Measurements from ENCODE around the gene NT5M.

NT5M gene

GRCh38 chr17:17343896-17344506, 40.8 kb downstream of the NT5M start:
- no peak for DNase-seq

DNA sequence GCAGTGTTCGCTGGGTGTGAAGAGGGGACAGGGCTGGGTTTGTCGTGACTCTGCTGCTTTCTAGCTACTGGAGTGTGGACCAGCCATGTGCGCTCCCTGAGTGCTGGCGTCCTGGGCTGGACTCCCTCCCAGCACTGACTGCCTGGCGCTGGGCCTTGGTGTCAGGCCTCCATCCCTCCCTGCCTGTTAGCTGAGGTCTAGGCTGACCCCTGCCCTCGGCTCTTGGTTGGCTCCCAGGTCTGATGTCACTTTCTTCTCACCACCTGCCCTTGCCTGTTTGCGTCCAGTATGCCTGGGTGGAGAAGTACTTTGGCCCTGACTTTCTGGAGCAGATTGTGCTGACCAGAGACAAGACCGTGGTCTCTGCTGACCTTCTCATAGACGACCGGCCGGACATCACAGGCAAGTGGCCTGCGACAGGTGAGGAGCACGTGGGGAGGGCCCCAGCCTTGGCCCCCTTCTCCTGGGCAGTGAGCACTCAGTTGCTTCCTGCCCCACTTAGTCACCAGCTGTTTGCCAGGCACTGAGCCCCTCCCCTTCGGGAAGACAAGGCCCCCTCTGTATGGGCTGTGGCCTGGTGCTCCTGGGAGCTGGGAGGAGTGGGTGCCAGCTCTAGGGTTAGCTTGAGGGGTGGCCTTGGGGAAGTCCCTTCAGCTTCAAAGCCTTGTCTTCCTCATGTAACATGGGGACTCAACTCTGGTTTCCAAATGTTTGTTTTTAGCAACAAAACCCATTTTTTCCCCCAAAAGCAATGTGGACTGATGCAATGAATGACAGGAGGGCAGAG, 41.5 kb downstream of the NT5M start:
- DNase-seq = no peak

- no peak for DNase-seq
These were observed 42.1 kb downstream of the NT5M start for GRCh38 chr17:17345294-17345597.

DNA sequence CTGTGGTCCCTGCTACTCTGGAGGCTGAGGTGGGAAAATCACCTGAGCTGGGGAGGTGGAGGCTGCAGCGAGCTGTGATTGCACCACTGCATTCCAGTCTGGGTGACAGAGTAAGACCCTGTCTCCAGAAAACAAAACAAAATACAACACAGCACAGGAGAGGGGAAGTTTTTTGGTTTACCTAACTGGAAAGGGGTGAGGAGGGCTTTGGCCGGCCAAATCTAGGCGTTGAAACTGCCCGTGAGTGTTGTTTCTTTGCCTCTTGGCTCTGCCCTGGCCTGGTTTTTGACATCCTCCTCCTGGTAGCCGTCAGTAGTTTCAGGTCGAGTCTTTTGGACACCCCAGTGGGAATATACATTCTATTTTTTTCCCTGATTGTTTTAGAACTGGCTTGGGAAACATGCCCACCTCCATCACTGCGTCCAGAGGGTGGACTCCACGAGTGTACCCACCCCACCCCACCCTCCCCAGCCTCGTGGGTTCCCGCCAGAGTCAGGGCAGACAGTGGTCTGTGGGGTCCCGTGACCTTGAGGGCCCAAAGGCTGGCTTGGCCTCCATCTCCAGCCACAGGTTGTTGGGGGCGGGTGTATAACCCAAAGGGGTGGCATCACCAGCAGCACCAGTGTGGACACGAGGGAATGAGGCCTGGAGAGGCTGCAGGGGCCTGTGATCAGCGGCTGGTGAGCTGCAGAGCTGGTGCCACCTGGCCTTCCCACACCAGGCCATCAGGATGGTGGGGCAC, 42.7 kb downstream of the NT5M start:
- no peak for DNase-seq

DNA sequence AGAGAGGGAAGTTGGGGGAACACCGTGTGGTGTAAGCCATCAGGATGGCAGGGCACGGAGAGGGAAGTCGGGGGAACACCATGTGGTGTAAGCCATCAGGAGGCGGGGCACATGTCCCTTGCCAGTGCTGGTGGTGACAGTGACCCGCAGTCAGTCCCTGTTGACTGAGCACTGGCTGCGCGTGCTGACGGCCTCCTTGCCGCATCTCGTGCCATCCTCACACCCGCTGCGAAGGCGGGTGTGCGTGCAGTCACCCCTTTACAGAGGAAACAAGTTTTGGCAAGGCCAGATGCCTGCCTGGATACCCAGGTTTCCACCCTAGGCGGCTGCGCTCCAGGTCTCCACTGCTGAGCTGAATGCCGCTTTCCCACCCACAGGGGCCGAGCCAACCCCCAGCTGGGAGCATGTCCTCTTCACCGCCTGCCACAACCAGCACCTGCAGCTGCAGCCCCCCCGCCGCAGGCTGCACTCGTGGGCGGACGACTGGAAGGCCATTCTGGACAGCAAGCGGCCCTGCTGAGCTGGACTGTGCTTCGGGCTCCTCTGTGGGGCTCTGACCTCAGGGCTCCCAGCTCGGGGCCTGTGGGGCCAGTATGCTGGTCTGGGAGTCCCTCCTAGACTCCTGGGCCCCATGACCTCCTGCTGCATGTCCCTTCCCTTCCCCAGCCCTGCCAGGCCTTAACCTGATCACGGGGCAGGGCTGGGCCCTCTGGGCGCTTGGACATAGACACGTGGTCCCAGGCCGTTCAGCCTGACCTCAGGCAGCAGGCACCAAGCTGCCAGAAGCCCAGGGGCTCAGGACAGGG, 43.5 kb downstream of the NT5M start:
- no peak for DNase-seq

DNA sequence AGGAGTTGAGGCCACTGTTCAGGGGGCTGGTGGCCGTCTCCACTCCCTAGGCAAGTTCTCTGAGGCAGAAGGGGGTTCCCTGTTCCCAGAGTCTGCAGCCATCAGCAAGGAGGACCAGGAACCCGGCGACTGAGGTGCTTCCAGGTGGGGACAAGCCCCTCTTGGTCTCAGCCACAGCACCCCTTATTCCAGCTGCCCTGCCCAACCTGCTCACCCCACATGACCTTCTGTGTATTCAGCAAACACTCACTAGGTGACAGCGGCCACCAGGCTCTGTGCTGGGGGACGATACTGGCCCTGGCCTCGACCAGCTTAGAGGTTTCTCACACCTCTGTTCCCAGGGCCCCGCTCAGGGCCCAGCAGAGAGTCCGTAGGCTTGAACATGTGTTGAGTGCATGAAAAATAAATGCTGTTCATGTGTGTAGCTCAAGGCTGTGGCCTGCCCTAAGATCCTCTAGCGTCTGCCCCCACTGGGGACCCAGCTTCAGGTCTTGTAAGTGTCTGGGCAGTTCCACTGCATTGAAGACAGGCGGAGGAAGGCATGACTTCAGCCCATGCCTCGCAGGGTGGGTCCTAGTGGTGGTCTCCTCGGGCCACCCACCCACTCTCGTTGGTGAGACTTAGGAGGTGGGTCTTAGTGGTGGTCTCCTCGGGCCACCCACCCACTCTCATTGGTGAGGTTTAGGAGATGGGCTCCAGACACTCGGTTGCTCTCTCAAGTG, 44.2 kb downstream of the NT5M start:
- DNase-seq = no peak

- DNase-seq = no peak
These were observed 45.0 kb downstream of the NT5M start for GRCh38 chr17:17347956-17348871.

GRCh38 chr17:17348872-17349723, 45.9 kb downstream of the NT5M start:
- no peak for DNase-seq

DNA sequence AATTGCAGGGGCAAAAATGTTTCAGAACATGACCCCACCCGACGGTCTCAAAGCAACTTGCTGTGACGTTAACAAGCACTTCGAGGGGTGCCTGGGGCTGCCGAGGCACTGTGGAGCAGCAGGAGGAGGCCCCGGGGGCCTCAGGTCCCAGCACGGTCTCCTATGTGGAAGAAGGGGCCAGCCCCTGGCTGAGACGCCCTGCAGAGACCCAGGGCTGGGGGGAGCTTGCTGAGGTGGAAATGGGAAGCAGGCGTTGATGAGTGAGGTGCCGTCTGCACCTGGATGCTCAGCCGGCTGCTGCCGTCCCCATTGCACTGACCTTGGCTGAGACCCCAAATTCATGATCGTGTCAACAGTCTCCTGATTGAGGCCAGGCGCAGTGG, 46.5 kb downstream of the NT5M start:
- DNase-seq = no peak

- no peak for DNase-seq
These were observed 47.5 kb downstream of the NT5M start for GRCh38 chr17:17350491-17351355.

DNA sequence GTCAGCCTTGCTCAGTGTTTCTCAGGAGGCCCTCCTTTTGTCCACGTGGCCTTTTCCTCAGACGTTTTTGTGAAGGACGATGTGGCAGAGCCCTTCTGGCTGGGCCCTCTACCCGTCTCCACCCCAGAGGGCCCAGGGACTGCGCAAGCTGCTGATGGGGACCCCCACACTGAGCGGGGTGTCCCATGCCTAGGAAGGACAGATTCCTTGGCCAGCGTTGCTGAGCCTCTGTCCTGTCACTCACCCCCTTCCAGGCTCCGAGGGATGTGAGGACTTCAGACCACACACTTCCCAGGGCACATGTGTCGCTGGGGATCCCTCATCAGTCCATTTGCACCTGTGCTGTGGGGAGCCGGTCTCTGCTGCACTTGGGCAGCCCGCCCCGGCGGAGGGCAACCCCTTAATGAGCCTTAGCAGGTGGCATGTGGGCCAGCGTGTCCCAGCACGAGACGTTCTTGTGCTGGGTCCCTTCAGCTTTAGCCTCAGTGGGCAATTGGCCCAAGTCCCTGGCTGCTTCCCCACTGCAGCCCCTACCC, 48.3 kb downstream of the NT5M start:
- DNase-seq = no peak

DNA sequence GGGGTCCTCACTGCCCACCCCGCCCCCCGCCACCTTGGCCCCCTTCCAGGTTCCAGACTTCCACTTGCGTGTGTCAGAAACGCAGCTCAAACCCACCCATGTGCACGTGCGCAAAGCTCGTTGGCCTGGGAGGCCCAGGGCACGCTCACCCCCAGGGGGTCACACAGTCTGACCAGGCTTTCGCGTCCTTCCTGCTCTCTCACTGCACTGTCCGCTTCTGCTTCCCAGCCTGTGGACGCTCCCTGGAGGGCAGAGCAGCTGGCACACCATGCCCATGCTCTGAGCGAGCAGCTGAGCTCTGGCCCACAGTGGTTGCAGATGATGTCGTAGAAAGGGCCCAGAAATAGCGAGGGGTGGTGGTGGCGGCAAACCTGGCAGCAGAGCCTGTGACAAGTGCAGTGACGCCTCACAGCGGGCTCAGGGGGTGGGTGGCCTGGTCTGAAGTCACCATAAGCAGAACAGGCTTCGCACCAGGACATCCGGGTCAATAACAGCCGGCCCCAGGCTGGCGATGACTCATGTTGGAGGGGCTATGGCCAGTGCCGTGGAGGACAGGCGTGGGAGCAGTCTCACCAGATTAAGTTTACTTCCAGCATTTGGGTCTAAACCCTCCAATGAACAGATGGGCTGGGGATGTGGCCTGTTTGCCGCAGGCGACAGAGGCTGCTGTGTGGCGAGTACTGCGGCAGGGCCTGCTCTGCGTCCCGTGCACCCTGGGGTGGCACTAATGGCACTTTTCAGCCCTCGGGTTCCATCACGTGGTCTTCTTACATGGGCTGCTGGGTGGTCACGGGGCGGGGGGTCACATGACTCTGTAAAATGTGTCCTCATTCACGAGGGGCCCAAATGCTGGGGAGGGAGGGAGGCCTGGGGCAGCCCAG, 49.0 kb downstream of the NT5M start:
- DNase-seq = no peak

DNA sequence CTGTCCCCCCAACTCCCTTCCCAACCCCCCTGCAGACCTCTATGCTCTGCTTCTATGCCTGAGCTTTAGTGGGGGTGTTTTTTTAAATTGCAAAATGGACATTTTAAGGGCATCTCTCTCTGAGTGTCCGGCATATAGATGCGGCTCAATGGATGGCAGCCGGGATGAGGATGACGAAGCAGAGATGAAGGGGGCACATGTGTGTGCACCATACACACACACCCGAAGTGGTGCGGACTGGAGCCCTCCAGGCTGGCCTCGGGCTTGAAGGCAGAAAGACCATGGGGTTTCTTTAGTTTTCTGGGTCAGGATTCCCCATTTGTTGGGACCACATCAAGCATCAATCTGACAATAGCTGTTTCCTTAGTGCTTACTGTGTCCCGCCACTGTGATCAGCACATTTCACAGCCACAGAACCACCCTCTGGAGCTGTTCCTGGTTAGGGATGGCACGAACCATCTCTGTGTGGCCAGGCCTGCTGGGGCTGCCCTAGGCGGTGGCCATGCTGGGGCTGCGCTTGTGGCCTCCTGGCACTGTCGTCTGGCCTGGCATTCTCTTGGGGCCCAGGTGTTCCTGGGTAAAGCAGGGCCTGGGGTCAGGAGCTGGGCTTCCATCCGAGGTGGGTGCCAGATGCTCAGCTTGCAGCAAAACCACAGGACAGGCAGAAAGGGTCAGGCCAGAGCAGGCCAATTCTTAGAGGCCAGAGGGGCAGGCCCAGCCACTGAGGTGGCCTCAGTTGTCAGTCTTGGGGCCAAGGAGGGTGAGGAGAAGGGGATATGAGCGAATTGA, 49.9 kb downstream of the NT5M start:
- DNase-seq = no peak

DNA sequence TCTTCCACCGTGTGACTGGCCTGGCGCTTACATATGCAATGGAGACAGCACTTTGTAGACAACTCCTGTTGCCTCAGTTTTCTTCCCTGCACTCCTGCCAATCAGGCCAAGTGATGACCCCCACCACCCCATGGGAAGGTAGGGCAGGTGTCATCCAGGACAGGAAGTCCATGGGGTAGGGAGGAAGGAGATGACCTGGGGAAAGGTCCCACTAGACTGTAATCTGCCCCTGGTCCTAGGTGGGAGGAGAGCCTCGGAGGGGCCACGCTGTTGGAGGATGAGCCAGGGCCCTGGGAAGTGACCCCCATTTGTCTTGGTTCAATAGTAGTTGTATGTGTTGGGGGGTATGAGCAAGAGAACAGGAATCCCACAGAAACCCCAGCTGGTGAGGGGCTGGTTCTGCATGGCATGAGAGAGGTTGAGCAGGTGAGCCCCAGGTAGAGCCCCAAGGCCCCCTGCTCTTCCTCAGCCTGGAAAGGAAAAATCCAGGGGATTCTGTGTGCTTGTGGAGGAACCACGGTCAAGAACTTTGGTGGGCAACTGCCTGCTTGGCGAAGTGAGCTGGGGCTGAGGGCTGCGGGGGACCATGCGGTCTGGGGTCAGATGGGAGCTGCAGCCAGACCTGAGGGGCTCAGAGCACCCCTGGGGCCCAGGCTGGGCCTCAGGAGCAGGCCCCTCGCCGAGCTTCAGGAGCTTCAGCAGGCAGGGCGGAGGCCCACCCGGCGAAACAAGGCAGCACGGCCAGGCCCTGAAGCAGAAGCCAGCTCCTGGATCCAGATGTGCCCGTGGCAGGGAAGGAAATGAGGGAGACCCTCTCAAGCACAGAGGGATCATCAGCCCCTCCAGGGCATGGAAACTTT, 50.7 kb downstream of the NT5M start:
- DNase-seq = no peak

DNA sequence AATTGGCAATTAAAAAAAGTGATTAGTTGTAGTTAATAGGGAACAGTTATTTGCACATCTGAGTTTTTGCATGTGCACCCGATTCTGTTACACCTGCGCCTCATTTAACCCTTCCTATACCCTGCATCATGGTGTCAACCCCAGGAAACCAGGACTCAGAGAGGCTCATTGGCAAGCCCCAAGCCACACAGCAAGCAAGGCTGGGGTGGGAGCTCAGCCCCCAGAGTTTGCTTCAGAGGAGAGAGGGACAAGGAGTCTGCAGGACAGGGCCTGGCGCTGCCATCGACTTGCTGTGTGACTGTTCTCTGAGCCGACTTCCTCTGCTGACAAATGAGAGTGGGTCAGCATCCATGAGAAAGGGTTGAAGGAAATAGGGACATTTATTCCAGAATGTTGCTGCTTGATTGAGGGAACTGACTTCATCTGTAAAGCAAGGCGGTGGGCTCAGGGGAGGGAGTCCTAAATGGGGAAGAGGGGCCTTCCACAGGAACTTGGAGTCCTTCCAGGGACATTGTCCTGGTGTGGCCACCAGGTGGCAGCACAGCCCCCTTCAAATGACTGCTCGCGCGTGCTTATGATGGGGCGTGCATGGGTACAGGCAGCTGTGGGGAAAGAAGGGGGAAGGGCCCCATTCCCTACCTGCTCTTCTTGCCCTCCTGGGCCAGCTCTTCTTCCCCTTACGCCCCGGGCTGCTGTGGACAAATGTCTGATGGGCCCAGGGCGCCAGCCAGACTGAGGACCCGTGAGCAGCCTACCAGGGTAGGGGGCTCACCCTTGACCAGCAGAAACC, 51.6 kb downstream of the NT5M start:
- DNase-seq = peak; percentile 80 to 83

DNA sequence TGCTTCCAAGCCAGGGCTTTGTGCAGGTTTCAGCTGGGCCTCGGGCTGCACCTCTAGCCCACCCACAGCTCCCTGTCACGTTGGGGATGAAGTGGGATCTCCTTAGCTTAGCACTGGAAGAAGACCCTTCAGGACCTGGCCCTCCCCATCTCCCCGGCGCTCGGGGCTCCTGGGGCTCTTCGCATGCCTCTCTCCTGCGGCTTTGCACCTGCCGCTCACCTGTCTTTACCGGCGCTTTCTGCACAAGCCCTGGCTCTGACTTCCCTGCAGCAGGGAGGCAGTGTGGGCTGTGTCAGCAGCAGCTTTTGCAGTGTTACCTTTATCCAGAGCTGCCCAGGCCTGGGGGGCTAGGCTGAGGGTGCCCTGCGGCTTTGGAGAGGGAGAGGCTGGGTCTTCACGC, 52.3 kb downstream of the NT5M start:
- no peak for DNase-seq

Measured in stimulated activated CD4-positive, alpha-beta T cell treated with anti-CD3 and anti-CD28 coated beads, Interleukin-2, amount 100 ng/mL, for 24 hours (primary cell).